HL-60/S4 (cell line): ENCODE measurements around the gene FOLR1.

ENCODE experiments used
- in situ Hi-C: fragments of 300-500 bp; cut with MboI; formaldehyde crosslinking; loops from 2 replicates; pipeline ENCODE4 v1.14.3; 2022; ENCODE audit warnings: low sequenced_read_pairs

The FOLR1 gene

GRCh38 chr11:72244361-72245262 lies 52.7 kb downstream of the FOLR1 start:
- in situ Hi-C loops: no loop called here

DNA sequence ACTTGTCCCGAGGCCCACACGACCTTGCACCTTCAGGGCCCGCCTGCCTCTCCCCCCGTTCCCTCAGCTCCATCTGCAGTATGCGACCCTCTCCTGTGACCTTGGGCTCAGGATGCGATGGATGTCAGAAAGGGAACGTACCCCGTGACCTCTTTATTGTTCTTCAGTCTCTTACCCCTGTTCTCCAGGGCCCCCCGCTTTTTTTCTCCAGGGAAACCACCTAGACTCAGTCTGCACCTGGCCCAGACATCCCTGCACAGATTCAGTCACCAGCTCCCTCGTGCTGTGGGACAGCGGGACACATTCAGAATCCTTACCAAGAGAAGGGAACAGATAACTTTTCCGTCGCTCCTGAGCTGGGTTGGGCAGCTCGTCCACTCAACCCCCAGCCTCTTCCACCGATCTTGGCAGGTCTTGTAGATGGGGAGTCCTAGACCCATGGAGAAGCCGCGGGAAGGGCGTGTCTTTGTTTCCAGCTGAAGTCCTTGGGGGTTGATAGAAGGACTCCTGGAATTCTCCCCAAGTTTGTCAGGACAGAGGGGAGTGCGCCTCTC lies 53.4 kb downstream of the FOLR1 start:
- in situ Hi-C loops: no loop called here
